ENCODE results near the gene HIBADH.
A peak's percentile ranks its signal among the peaks of the same experiment; 100 is the strongest.

HIBADH gene

DNA sequence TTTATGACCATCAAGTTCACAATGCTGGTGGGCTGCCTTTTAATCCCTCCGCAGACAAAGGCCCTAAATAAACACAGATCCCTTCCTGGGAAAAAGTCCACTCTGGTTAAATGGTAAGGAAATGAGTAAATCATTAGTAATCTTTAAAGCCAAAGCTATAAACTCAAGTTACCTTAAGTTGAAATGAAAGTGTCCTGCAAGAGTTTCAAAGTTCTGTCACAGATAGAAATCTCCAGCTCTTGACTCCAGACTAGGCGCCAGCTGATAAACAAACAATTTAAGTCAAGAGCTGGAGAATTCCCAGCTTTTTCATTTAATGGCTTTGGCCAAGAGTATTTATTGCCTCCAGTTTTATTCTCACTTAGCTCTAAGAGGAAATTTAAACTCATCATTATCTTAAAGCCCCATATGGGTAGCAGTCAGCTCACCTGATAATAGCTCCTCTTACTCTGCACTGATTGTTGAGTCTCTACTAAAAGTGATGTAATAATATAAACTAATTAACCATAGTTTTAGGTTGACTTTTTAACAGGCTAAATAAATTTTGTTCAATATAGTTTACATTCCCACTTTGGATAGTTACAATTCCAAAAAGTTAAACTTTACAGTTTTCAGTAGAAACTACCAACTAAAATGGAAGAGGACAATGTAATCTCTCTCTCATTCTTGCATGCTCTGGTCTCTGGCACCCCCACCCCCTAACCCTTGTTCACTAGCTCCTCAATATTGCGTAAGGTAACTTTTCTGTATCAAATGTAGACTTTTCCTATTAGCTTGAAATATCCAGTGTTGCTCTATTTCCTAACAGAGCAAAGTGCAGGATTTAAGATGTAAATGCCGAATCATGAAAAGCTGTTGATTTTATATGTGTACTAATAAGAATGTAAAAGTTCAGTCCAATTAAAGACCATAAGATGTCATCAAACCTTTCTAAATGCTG, 56.1 kb downstream of the HIBADH start:
- TF ChIP-seq, protein P1, sequence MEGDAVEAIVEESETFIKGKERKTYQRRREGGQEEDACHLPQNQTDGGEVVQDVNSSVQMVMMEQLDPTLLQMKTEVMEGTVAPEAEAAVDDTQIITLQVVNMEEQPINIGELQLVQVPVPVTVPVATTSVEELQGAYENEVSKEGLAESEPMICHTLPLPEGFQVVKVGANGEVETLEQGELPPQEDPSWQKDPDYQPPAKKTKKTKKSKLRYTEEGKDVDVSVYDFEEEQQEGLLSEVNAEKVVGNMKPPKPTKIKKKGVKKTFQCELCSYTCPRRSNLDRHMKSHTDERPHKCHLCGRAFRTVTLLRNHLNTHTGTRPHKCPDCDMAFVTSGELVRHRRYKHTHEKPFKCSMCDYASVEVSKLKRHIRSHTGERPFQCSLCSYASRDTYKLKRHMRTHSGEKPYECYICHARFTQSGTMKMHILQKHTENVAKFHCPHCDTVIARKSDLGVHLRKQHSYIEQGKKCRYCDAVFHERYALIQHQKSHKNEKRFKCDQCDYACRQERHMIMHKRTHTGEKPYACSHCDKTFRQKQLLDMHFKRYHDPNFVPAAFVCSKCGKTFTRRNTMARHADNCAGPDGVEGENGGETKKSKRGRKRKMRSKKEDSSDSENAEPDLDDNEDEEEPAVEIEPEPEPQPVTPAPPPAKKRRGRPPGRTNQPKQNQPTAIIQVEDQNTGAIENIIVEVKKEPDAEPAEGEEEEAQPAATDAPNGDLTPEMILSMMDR (conservative IDR thresholded peaks at IDR 0.05), result no peak
- peak overlapping the region; percentile 36 for H3K27ac ChIP-seq

DNA sequence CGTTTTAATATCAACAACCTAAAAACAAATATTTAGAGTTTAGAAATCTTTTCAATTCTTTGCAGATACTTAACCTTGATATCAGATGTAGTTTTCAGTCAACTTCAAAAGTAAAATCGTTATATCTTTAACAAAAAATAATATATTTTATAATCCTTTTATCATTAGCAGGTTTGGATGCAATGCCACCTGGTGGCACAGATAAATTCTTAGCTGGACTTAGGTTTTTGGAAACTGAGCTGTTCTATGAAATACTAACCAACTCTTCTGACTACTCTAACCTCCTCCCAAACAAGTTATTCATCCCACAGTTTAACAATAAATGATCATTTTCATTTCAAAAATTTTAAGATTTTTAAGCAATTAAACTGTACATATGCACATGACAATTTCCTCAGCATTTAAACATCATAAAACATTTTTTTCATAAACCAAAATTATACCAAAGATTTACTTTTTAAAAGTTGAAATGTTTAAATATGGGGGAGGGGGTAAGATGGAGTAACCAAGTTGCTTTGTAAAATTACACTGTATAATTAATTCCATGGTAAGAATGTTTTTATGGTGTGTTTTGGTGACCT, 56.9 kb downstream of the HIBADH start:
- peak overlapping the region; percentile 36 for H3K27ac ChIP-seq
- TF ChIP-seq, protein P1 (conservative IDR thresholded peaks at IDR 0.05), result peak; percentile 83

DNA sequence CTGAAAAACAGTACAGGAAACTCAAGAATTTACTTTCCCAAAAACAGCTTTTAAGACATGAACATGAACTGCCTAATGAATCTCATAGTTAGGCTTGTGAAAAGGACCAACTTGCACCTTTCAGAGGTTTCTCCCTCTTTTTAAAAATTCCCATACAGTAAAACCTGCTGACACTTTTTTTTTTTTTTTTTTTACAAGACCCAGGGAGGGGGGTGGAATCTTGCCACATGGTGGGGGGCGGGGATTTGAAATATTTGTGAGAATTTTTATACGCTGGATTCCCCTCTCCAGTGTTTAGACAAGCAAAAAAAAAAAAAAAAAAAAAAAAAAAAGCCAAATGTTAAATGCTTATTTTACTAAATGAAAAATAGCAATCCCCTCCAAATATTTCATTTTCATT, 57.4 kb downstream of the HIBADH start:
- TF ChIP-seq, protein P1 (conservative IDR thresholded peaks at IDR 0.05), result no peak
- peak overlapping the region; percentile 36; the same call in 1 of the 2 replicates for H3K27ac ChIP-seq

- H3K27ac ChIP-seq, result peak overlapping the region; percentile 36; the same call in 1 of the 2 replicates
Measured at GRCh38 chr7:27603813-27604212, 58.9 kb downstream of the HIBADH start.

GRCh38 chr7:27602766-27603165, 59.9 kb downstream of the HIBADH start:
- peak overlapping the region; percentile 36; the same call in 1 of the 2 replicates for H3K27ac ChIP-seq
- TF ChIP-seq, protein P1 (conservative IDR thresholded peaks at IDR 0.05), result no peak

More at GRCh38 chr7:27603813-27604212, 58.9 kb downstream of the HIBADH start:
- TF ChIP-seq, protein P1 (conservative IDR thresholded peaks at IDR 0.05), result no peak

DNA sequence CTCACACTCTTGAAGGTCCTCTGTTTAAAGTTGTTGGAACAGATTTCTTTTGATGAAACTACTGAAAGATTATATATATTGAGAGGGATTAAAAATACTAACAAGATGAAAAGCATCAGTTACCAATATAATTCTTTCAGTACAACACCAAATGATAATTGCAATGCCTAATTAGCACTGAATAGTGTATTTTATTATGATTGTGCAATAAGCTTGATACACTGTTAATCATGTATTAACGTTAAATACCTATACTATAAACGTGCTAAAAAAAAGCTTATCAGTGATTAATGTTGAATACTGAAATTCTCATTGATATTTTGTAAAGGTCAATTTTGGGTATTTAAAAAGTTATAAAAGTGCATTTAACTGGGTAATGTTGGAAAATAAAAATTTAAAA, 61.5 kb downstream of the HIBADH start:
- TF ChIP-seq, protein P1 (conservative IDR thresholded peaks at IDR 0.05), result no peak
- no peak overlapping the region for H3K27ac ChIP-seq

- H3K27ac ChIP-seq, result no peak overlapping the region
- TF ChIP-seq, protein P1 (conservative IDR thresholded peaks at IDR 0.05), result no peak
Measured at GRCh38 chr7:27600247-27600646, 62.4 kb downstream of the HIBADH start.
